Thoracic aorta (tissue), 2 donors: Measurements from ENCODE around the gene PERM1. TPM values are rescaled to one million over a fixed set of nuclear protein-coding genes. Genes with fewer than 3 reads are reported as not detected.
"Not testable (repeated sequence)": the region's sequence is repeated elsewhere in the genome, so short reads cannot be mapped to it uniquely, and the experiment has no call there.

Experiments
- ATAC-seq: fragments of 150-250 bp; one replicate; pipeline ENCODE4 v1.8.0; 2017; ENCODE audit warnings: low read depth; ENCODE audit not compliant: insufficient number of reproducible peaks, low FRiP score
- DNase-seq: peaks from one replicate; pipeline ENCODE4 v3.0.0-alpha.2; 2020; ENCODE audit warnings: low spot score
- H3K27ac ChIP-seq, 2 donors: fragments of 200-600 bp; sonication (generic); 1 replicate in 1 of 2; 2 replicates in 1 of 2; pipeline ENCODE4 v1.5.1; 2016; ENCODE audit warnings: mild to moderate bottlenecking in 2 of 2, moderate library complexity in 2 of 2
- H3K27me3 ChIP-seq: fragments of 200-600 bp; sonication (generic); replicated peaks from 2 replicates; pipeline ENCODE4 v1.6.0; 2016; ENCODE audit warnings: mild to moderate bottlenecking; ENCODE audit not compliant: insufficient read depth
- H3K36me3 ChIP-seq: fragments of 200-600 bp; sonication (generic); one replicate; pipeline ENCODE4 v1.5.1; 2016
- H3K4me1 ChIP-seq, 2 donors: fragments of 200-600 bp; sonication (generic); 1 replicate in 1 of 2; 2 replicates in 1 of 2; pipeline versions ENCODE4 v1.5.1 to v1.6.0; 2016; ENCODE audit warnings: low read depth in 2 of 2, mild to moderate bottlenecking in 1 of 2; ENCODE audit not compliant: control insufficient read depth in 1 of 2
- H3K4me3 ChIP-seq: fragments of 200-600 bp; sonication (generic); 2 replicates; pipeline ENCODE4 v1.5.1; 2016; ENCODE audit warnings: mild to moderate bottlenecking
- H3K9me3 ChIP-seq: fragments of 200-600 bp; sonication (generic); 2 replicates; pipeline ENCODE4 v1.5.1; 2016
- total RNA-seq, 2 donors: library from RNA; depleted of rRNA; stranded (reverse); fragments of >200 nt; gene quantifications; one replicate each; pipeline versions ENCODE4 v1.1.0 to v1.2.3, GENCODE V29; 2016
- TF ChIP-seq, protein P1 (sequence below): fragments of 200-600 bp; sonication (generic); IDR thresholded peaks from one replicate; pipeline ENCODE4 v1.5.1; 2019; ENCODE audit warnings: antibody characterized with exemption

Gene PERM1, protein sequence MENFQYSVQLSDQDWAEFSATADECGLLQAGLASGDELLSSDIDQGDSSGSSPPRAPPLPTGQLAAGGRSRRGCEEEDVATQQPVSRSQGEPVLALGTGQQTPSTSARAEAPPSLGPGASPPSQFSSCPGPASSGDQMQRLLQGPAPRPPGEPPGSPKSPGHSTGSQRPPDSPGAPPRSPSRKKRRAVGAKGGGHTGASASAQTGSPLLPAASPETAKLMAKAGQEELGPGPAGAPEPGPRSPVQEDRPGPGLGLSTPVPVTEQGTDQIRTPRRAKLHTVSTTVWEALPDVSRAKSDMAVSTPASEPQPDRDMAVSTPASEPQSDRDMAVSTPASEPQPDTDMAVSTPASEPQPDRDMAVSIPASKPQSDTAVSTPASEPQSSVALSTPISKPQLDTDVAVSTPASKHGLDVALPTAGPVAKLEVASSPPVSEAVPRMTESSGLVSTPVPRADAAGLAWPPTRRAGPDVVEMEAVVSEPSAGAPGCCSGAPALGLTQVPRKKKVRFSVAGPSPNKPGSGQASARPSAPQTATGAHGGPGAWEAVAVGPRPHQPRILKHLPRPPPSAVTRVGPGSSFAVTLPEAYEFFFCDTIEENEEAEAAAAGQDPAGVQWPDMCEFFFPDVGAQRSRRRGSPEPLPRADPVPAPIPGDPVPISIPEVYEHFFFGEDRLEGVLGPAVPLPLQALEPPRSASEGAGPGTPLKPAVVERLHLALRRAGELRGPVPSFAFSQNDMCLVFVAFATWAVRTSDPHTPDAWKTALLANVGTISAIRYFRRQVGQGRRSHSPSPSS
- total RNA-seq: under 1 TPM; 0.54 to 0.99 TPM

DNA sequence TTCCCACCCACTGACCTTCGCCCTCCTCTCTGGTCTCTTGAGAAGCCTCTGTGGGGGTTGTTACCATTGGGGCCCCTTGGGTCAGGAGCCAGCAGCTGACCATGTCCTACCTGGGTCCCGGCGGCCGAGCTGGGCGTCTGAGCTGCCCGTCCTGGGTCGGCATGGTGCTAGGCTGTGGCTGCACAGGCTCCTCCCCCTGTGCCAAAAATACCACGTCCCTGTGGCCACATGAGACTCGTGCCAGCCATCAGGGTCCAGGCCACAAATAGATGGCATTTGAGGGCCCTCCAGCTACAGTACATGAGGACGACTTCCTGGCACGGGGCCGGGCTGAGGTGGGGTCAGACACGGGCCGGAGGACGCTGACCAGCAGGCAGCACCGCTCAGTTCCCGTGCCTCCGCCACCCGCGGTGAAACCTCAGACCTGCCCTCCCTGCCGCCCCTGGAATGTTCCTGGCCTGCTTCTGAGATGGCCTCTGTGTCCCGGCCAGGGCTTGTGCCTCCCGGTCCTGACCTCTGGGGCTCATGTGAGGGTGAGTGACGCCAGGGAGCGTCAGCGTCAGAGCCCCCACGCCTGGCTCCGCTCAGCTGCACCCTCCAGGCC lies at the start of gene PERM1:
Gene PERM1 (minus strand): TSS at position 139 of the 604 bp plus-strand sequence. CDS start 1,064 bp downstream, outside the sequence.
- Histone ChIP-seq H3K36me3 (no peaks in the 10 kb centered on the region), H3K4me3 (no peak within 1 kb of the TSS), H3K9me3 (no peaks in the 10 kb centered on the region), H3K27ac (no peak within 1 kb of the TSS), H3K4me1 (peaks cover 0 to 8% of the 10 kb centered on the region in 2 donors), H3K27me3 (no peaks in the 10 kb centered on the region)
- DNase-seq (no peak), ATAC-seq (no peak)
- TF ChIP-seq, protein P1, sequence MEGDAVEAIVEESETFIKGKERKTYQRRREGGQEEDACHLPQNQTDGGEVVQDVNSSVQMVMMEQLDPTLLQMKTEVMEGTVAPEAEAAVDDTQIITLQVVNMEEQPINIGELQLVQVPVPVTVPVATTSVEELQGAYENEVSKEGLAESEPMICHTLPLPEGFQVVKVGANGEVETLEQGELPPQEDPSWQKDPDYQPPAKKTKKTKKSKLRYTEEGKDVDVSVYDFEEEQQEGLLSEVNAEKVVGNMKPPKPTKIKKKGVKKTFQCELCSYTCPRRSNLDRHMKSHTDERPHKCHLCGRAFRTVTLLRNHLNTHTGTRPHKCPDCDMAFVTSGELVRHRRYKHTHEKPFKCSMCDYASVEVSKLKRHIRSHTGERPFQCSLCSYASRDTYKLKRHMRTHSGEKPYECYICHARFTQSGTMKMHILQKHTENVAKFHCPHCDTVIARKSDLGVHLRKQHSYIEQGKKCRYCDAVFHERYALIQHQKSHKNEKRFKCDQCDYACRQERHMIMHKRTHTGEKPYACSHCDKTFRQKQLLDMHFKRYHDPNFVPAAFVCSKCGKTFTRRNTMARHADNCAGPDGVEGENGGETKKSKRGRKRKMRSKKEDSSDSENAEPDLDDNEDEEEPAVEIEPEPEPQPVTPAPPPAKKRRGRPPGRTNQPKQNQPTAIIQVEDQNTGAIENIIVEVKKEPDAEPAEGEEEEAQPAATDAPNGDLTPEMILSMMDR: no peak

DNA sequence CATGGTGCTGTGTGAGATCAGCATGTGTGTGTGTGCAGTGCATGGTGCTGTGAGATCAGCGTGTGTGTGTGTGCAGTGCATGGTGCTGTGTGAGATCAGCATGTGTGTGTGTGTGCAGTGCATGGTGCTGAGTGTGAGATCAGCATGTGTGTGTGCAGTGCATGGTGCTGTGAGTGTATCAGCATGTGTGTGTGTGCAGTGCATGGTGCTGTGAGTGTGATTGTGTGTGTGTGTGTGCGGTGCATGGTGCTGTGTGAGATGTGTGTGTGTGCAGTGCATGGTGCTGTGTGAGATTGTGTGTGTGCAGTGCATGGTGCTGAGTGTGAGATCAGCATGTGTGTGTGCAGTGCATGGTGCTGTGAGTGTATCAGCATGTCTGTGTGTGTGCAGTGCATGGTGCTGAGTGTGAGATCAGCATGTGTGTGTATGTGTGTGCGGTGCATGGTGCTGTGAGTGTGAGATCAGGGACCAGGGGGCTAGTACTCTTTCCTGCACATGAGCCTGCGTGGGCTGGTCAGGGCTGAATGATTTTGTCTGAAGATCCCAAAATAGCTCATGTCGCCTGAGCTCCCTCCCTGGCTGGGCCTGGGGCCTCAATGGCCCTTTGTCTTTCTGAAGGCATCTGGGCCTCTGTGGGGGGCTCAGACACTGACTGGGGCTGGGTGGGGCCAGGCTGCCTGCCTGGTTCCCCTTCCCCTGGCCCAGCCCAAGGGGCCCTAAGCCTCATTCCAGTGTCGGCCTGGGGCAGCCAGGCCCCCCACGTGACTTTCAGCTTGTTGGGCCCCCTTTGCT lies 49.2 kb upstream of the PERM1 start:
- peaks cover 12 to 18% of the 10 kb centered on the region in 2 donors for H3K4me1 ChIP-seq
- not testable (repeated sequence) for H3K27ac ChIP-seq, H3K4me3 ChIP-seq, ATAC-seq, H3K27me3 ChIP-seq, H3K36me3 ChIP-seq, DNase-seq, H3K9me3 ChIP-seq

DNA sequence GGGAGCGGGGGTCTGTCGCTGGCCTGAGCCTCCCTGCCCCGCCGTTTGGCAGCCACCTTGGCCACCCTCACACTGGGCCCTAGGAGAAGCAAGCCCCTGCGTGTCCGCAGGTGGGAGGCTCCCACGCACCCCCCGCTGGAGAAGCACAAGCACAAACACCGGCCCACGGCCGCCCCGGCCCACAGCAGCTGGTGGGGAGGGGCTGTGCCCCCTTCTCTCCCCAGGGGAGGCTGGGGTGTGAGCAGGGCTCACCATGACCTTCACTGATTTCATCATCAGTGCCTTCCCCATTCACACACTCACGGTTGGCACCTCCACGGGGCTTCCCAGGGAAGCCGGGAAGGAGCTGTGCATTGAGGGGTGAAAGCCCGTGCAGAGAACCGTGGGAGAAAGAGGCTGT lies 45.9 kb upstream of the PERM1 start:
- Histone ChIP-seq H3K4me1 (peaks cover 3 to 5% of the 10 kb centered on the region in 2 donors), H3K27me3 (peaks cover 3% of the 10 kb centered on the region), H3K4me3 (no peak overlapping the region), H3K36me3 (no peaks in the 10 kb centered on the region), H3K9me3 (no peaks in the 10 kb centered on the region), H3K27ac (no peak overlapping the region)
- DNase-seq (no peak), ATAC-seq (no peak)
- TF ChIP-seq, protein P1: no peak

DNA sequence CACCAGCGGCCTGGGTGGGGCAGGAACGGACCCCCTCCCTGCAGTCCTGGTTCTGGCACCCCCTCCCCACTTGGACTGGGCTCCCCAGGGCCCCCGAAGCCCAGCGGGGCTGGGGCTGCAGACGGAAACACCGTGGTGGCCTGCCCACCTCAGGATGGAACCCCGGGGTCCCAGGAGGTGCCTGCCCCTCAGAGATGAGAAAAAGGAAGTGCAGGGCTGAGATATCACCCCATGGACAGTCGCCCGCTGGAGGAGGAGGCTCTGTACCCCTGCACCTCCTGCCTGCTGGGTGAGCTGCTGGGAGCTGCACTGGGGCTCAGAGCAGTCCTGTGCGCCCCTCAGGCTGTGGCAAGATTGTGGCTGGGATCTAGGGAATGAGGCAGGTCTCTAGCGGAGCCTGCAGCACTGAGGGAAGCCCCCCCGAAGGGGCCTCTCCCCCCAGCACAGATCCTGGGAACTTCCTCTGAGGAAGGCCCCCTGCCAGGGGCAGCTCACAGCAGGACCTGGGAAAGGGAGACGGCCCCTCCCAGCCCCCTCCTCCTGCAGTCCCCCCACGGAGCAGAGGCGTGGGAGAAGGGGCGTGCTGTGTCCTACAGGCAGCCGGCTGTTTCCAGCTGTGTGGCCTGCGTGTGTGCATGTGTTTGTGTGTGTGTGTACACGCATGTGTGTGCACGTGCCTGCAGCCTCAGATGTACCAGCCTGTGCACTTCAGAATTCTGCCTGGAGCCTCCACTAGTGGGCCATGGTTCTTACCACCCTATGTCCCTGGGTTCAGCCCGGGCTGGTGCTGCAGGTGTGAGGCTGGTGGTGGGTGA lies 44.9 kb upstream of the PERM1 start:
- no peak overlapping the region for H3K27ac ChIP-seq
- no peaks in the 10 kb centered on the region for H3K4me1 ChIP-seq
- H3K27me3 ChIP-seq: no peaks in the 10 kb centered on the region
- TF ChIP-seq, protein P1: no peak
- no peaks in the 10 kb centered on the region for H3K36me3 ChIP-seq
- no peaks in the 10 kb centered on the region for H3K9me3 ChIP-seq
- DNase-seq (no peak), ATAC-seq (no peak)
- no peak overlapping the region for H3K4me3 ChIP-seq

DNA sequence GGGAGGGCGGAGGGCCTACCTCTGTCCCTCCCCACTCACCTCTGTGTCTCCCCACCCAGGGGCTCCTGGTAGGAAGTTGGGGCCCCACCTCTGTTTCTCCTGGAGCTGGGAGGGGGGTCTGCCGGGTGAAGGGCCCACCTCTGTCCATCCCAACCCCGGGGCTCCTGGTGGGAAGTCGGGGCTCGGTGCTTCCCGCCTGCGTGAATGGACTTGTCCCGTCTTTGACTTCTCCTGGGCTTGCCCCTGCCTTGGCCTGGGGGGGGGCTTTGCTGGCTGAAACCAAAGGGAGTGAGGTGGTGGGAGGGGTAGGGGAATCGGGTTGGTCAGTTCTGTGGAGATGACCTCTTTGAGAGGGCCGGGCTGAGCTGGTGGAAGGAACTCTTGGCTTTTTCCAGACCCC lies 43.8 kb upstream of the PERM1 start:
- Histone ChIP-seq H3K4me3 (no peak overlapping the region), H3K4me1 (peaks cover 3 to 7% of the 10 kb centered on the region in 2 donors), H3K9me3 (no peaks in the 10 kb centered on the region), H3K27ac (no peak overlapping the region), H3K36me3 (no peaks in the 10 kb centered on the region), H3K27me3 (no peaks in the 10 kb centered on the region)
- no peak for ATAC-seq
- DNase-seq: no peak
- TF ChIP-seq, protein P1: no peak
